ENCODE measurements around the gene STRA6.

Gene STRA6

DNA sequence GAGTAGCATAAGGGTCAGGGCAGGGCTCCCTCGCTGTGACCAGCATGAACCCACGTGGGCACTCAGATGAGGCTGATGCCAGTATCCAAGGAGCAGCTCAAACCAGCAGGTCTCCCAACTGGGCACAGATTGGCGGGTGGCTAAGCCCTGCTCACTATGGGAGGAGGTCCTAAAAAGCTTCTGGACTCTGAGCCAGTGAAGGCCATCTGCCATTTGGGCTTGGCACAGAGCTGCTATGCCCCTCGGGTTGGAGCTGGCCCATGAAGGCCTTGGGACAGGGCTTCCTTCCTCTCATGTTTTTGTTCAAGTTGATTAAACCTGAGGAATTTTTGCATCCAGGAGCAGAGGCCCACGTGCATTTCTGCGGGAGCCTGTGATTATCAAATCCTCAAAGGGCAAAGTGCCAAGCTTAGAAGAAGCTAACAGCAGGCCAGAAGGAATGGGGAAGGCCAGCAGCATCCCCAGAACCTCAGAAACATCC is 4.3 kb upstream of the STRA6 start:
- no peak for DNase-seq (ENCODE audit: low spot score)

DNA sequence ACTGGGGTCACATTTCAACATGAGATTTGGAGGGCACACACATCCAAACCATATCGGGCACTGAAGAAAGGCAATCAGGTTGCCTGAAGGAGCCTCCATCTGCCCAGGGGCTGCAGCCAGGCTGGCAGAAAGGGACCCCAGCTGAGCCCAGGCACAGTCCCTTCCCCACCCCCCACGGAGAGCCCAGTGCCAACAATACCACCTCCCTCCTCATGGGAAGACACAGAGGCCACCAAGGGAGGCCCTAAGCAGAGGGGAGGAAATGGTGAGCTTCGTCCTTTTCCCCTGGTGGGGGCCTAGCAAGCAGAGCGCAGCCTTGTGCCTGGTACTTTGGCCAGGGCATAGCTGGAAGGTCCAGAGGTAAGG is 3.0 kb upstream of the STRA6 start:
- DNase-seq (ENCODE audit: low spot score), result no peak

GRCh38 chr15:74203914-74204431 is 1.4 kb upstream of the STRA6 start:
- no peak for DNase-seq (ENCODE audit: low spot score)

DNA sequence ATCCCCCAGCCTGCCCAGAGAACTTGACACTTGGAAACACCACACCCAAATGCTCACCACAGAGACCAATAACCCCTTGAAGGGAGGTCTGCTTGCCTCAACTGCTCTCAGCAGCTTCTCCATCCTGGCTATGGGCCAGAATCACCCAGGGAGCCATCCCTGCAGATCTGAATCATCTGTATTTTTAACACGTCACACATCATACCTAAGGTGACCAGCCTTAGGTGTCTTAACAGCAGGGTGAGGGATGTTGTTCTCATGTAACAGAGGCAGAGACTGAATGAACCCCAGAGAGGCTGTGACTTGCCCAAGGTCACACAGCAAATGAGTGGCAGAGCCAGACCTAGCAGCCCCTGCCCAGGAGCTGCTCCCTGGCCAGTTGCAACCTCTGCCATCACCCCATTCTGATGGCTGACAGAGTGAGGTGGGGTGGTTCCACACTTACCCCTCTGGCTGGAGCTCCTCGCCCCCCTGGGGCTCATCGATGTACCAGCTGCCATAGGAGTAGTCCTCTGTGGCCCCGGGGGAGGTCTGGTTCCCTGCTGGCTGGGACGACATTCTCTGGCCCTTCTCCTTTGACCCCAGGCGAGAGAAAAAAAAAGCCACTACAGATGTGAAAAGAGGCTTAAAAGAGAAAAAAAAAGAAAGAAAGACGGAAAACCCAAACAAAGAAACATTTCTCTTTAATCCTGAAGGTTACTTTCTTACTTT is 722 bp downstream of the STRA6 start:
- DNase-seq (ENCODE audit: low spot score), result no peak

GRCh38 chr15:74200871-74201419 is 1.6 kb downstream of the STRA6 start:
- no peak for DNase-seq (ENCODE audit: low spot score)

DNA sequence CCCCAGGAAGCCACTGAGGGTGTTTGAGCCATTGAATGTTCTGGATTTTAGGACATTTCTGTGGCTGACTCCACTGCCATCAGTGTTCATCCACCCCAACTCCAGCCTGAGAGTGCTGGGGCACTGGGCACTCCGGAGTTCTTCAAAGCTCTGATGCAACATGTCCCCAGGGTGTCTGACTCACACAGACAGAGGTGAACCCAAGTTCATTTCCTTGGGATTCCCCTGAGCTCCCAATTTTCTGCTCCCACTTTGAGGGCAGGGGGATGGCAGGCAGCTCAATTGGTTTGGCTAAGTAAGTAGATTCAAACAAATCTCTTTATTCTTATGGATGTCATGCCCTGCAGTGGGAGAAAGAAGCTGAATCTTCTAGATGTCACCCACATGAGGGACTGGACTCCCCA is 2.2 kb downstream of the STRA6 start:
- DNase-seq (ENCODE audit: low spot score), result no peak

- no peak for DNase-seq (ENCODE audit: low spot score)
Measured at GRCh38 chr15:74199297-74199652, 3.3 kb downstream of the STRA6 start.

GRCh38 chr15:74197176-74197965 is 5.2 kb downstream of the STRA6 start:
- DNase-seq (ENCODE audit: low spot score), result no peak

DNA sequence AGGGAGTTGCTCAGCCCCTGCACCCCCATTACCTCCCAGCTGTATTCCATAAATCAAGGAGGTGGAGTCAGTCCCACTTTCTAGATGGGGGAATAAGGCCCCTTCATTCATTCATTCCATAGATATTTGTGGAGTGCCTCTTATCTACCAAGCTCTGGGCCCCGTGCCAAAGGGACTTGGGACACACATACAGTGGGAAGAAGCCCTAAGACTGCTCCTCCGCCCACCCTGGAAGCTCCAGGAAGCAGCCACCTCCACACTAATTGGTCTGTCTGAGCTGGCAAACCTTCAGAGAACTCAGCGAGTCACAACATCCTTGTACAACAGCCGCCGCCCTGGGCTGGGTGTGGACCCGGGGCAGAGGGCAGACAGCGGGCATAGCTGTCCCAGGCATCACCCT is 6.4 kb downstream of the STRA6 start:
- DNase-seq (ENCODE audit: low spot score), result no peak

GRCh38 chr15:74194572-74195559 is 7.7 kb downstream of the STRA6 start:
- no peak for DNase-seq (ENCODE audit: low spot score)

DNA sequence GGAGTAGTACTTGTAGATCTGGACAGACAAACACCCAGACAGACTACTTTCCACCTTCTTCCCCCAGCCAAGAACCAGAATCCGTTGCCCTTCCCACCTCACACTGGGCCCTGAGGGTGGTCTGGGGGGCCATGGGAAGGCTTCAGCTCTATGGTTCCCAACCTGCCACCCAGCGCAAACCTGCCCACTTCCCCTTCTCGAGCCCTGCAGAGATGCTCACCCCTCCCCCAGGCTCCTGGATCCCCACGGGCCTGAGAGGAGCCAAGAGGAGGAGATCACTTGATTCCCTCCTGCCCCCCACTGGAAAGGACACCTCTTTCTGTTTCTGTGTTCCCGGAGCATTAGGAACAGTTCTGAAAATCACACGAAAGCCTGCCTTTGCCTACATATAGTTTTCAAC is 8.7 kb downstream of the STRA6 start:
- DNase-seq (ENCODE audit: low spot score), result no peak

- no peak for DNase-seq (ENCODE audit: low spot score)
Measured at GRCh38 chr15:74193299-74193718, 9.3 kb downstream of the STRA6 start.

DNA sequence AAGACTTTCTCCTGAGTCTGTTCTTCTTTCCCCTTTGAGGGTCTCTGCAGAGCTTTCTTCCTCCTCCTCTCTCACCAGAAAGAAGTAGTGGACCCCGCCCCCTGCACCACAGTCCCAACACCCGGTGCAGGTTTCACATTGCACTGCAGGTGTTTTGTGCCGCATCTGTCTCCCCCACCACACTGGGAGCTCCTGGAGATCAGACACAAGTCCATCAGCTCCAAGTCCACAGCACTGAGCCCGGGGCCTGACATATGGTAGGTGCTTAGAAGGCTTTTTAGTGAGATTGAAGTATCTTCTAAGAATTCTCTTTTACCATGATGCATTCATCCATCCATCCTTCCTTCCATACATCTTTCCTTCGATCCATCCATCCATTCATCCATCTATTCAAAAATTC is 9.8 kb downstream of the STRA6 start:
- DNase-seq (ENCODE audit: low spot score), result no peak

- no peak for DNase-seq (ENCODE audit: low spot score)
Measured at GRCh38 chr15:74191798-74192197, 10.8 kb downstream of the STRA6 start.

- DNase-seq (ENCODE audit: low spot score), result no peak
Measured at GRCh38 chr15:74188216-74188615, 14.4 kb downstream of the STRA6 start.

DNA sequence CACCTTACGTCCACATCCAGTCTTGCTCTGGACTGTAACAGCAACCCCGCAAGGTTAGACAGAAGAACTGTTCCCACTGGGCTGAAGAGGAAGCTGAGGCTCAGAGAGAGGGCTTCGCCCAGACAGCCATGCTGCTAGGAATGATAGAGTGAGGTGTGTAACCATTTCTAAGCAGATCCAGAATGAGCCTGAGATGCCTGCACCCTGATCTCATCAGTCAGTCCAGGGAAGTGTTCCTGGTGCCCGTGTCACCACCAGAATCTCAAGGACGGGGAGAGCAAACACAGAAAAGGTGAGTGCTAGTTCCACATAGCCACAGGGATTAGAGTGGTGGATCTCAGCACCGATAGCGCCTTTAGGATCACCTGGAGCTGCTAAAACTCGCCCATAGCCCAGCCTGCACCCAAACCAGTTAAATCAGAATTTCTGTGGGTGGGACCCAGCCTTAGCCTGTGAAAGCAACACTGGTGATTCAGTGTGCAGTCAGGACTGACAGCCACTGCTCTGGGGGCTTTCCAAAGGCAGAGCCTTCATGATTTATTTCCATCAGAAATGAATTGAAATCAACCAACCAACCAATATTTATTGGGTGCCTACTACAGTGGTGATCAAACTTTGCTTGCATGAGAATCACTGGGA is 16.8 kb downstream of the STRA6 start:
- no peak for DNase-seq (ENCODE audit: low spot score)

DNA sequence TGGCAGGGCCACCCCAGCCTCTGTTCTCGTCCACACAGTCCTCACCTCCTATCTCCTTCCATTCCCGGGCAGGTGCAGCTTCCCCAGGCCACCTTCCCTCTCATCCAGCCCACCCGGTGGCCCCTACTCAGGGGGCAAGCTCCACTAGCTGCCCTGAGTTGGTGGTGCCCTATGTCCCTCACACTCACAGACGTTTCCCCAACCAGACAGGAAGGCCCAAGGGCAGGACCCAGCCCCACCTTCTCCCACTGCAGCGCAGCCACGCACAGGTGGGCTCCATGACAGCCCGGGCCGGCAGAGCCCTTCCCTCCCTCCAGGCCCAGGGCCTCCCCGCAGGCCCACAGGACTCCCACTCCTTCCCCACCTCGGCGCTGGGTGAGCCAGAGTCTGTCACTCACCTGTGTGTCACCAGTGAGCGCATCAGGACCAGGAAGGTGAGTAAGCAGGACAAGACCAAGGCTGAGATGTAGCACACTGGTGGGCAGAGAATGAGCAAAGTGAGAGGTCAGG is 17.9 kb downstream of the STRA6 start:
- DNase-seq (ENCODE audit: low spot score), result no peak

DNA sequence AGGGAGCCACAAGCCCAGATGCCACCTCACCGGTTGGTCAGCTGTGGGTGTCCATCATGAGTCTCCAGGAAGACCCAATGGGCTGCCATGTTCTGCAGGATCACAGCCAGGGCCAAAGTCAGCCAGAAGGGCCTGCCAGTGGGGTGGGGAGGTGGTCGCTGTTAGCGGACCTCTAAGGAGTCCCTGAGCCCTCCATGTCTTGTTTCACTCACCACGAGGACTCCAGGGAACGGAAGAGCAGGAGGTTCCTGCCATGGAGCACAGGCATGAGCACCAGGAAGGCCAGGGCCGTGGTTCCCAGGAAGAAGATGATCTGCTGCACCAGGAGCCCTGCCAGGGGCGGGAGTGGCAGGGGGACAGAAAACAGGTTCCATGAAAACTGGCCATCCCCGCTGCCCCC is 20.5 kb downstream of the STRA6 start:
- no peak for DNase-seq (ENCODE audit: low spot score)

DNA sequence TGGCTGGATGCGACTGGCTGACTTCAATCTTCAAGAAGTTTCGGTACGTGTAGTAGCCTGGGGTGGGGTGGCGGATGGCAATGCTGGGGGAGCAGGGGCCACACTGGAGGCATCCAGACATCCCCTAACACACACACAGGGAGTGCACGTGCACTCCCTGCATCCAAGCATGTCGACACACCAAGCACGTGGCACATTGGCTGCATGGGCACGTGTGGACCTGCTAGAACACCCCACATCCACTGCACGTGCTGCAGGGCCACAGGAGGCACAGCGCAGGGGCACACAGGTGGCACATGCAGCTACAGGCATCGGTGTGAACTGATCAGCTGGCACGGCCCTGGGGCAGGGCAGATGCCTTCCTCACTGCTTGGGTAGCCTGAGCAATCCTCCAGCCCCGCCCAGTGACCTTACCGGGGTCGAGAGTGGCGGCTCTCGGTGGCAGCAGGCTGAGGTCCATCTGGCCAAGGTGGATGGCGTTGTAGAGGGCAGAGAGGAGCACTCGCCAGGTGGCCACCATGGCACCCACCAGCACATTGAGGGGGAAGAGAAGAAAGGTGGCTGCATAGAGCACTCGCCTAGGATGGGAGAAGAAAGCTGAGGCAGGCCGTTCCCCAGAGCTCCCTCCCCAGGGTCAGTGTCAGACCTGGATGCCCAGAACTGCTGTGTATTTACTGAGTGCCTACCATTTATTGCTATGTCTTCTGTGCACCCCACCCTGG is 21.5 kb downstream of the STRA6 start:
- no peak for DNase-seq (ENCODE audit: low spot score)

Measured in HuH-7.5 (cell line).